Activated naive CD8-positive, alpha-beta T cell treated with anti-CD3 and anti-CD28 coated beads, Interleukin-2, amount 10 ng/mL, durations not matched to agents 7 days and 5 days (primary cell): ENCODE data around the gene UBE3A. TPM values are rescaled to one million over a fixed set of nuclear protein-coding genes. Genes with fewer than 3 reads are reported as not detected.
A peak's percentile ranks its signal among the peaks of the same experiment; 100 is the strongest.

Experiments used
- ATAC-seq: fragments of 150-1000 bp; cut with Tn5 transposase; one replicate; pipeline ENCODE4 v1.10.0; 2021; ENCODE audit warnings: low read depth, moderate library complexity
- POLR2A ChIA-PET: fragments of 350-600 bp; sonication (Branson Sonifier 250); formaldehyde crosslinking; loops from one replicate; lab custom pipeline; 2021; ENCODE audit warnings: antibody characterized with exemption; lab: Charles Lee
- DNase-seq: peaks from one replicate; pipeline ENCODE4 v3.0.0; 2021
- H3K27ac Mint-ChIP-seq: one replicate; pipeline ENCODE4 v1.8.0; 2022; ENCODE audit warnings: mild to moderate bottlenecking, mixed read lengths
- H3K27me3 Mint-ChIP-seq: one replicate; pipeline ENCODE4 v1.8.0; 2022; ENCODE audit warnings: mild to moderate bottlenecking, moderate library complexity, mixed read lengths
- H3K36me3 Mint-ChIP-seq: one replicate; pipeline ENCODE4 v1.8.0; 2021; ENCODE audit warnings: mild to moderate bottlenecking, mixed read lengths
- H3K4me1 Mint-ChIP-seq: one replicate; pipeline ENCODE4 v1.8.0; 2021; ENCODE audit warnings: mixed read lengths
- H3K4me3 Mint-ChIP-seq: one replicate; pipeline ENCODE4 v1.8.0; 2022; ENCODE audit warnings: mild to moderate bottlenecking, moderate library complexity, mixed read lengths
- H3K9me3 Mint-ChIP-seq: one replicate; pipeline ENCODE4 v1.8.0; 2021; ENCODE audit warnings: mixed read lengths
- total RNA-seq, 2 experiments: library from RNA; stranded (reverse); gene quantifications; one replicate each; pipeline ENCODE4 v1.2.3, GENCODE V29; 2021

UBE3A gene
- total RNA-seq, 2 experiments from 2014 or later, result 105 to 115 TPM

DNA sequence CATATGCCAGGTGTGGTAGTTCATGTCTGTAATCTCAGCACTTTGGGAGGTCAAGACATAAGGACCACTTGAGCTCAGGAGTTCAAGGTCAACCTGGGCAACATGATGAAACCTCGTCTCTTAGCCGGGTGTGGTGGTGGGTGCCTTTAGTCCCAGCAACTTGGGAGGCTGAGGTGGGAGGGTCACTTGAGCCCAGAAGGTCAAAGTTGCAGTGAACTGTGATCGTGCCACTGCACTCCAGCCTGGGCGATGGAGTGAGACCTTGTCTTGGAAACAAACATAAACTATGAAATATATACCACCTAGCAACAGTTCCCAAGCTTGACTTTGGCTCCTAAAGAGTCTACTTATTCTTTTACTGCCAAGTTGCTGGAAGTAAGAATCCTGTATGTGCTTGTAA is 30.9 kb downstream of the UBE3A start:
- Mint-ChIP-seq H3K4me1 (peaks cover 5% of the 10 kb centered on the region), H3K9me3 (peaks cover 9% of the 10 kb centered on the region), H3K36me3 (peaks cover 55% of the 10 kb centered on the region), H3K4me3 (no peak overlapping the region), H3K27ac (no peak overlapping the region), H3K27me3 (no peaks in the 10 kb centered on the region)
- DNase-seq, result no peak
- POLR2A ChIA-PET, result no interaction called here
- ATAC-seq, result no peak

DNA sequence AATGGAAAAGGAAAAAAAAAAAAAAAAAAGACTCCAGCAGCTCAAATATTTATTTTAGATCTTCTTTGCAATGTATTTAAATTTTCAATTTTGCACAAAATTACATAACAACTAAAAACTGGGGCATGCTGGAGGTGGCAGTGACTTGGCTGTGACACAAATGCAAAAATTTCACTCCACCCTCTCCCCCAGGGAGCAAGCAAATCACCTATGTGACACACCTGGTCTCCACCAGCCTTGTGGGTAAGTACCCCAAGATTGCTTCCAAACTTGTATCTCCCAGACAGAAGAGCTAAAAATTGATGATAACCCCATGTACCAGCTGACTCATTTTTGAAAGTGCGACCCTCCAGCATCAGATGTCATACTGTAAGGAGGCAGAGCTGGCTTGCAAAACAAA is 32.0 kb downstream of the UBE3A start:
- Mint-ChIP-seq H3K4me3 (no peak overlapping the region), H3K36me3 (peaks cover 63% of the 10 kb centered on the region), H3K4me1 (peaks cover 5% of the 10 kb centered on the region), H3K9me3 (peaks cover 12% of the 10 kb centered on the region), H3K27me3 (no peaks in the 10 kb centered on the region), H3K27ac (peak overlapping the region; percentile 48)
- no peak for DNase-seq
- ATAC-seq, result no peak
- POLR2A ChIA-PET, result no interaction called here

DNA sequence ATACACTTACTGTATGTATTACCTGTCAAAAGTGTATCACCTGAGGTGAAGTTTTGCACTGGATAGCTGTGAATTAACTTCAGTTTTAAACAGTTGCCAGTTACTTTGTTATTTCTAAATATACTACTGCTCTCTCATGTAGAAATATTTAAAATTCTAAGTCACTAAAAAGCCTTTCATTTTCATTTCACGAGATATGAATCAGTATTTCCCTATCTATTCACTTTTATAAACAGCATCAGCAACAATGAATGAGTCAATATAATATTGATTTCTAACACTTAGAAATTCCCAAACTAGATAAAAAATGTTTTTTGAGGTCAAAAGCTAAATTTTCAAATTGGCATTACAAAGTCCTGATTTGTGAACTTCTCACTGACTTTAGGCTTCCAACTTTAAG is 32.6 kb downstream of the UBE3A start:
- no peak for ATAC-seq
- Mint-ChIP-seq H3K4me3 (no peak overlapping the region), H3K27ac (no peak overlapping the region), H3K9me3 (peaks cover 12% of the 10 kb centered on the region), H3K4me1 (peaks cover 5% of the 10 kb centered on the region), H3K27me3 (no peaks in the 10 kb centered on the region), H3K36me3 (peaks cover 66% of the 10 kb centered on the region)
- POLR2A ChIA-PET, result no interaction called here
- no peak for DNase-seq

GRCh38 chr15:25403771-25404170 is 35.1 kb downstream of the UBE3A start:
- Mint-ChIP-seq H3K4me3 (no peak overlapping the region), H3K9me3 (peaks cover 12% of the 10 kb centered on the region), H3K27ac (no peak overlapping the region), H3K27me3 (no peaks in the 10 kb centered on the region), H3K4me1 (peaks cover 6% of the 10 kb centered on the region), H3K36me3 (peaks cover 78% of the 10 kb centered on the region)
- DNase-seq (no peak), ATAC-seq (no peak)
- POLR2A ChIA-PET, result no interaction called here

DNA sequence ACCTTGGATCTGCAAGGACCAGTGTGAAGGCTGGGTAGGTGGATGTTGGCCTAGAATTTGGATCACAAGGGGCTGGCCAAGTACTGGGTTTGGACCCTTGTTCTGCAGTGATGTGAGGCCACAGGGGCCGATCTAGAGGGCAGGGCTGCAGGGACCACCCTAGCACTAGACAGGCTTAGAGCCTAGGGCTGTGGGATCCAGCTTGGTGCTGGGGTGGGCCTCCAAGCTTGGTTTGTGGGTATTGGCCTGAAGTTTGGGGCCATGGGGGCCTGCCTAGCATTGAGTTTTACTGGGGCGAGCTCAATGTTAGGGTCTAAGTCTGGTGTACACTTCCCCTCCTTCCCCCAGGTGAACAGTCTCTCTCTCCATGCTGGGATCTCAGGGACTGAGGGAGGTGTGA is 36.5 kb downstream of the UBE3A start:
- Mint-ChIP-seq H3K4me1 (peaks cover 8% of the 10 kb centered on the region), H3K4me3 (no peak overlapping the region), H3K36me3 (peaks cover 82% of the 10 kb centered on the region), H3K27me3 (no peaks in the 10 kb centered on the region), H3K9me3 (peaks cover 13% of the 10 kb centered on the region), H3K27ac (no peak overlapping the region)
- POLR2A ChIA-PET, result no interaction called here
- ATAC-seq (no peak), DNase-seq (no peak)

DNA sequence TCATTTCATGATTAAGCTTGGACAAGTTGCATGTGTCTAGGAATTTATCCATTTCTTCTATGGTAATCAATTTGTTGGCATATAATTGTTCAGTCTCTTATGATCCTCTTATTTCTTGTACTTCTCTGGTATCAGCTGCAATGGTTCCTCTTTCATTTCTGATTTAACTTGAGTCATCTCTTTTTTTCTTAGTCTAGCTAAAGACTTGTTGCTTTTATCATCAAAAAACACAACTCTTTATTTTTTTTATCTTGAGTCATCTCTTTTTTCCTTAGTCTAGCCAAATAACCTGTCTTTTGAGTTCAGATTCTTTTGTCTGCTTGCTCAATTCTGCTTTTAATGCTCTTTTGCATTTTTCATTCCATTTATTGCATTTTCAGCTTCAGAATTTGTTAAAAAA is 37.3 kb downstream of the UBE3A start:
- peaks cover 7% of the 10 kb centered on the region for H3K4me1 Mint-ChIP-seq
- peaks cover 78% of the 10 kb centered on the region for H3K36me3 Mint-ChIP-seq
- peaks cover 11% of the 10 kb centered on the region for H3K9me3 Mint-ChIP-seq
- no peak overlapping the region for H3K27ac Mint-ChIP-seq
- no peak overlapping the region for H3K4me3 Mint-ChIP-seq
- DNase-seq, result no peak
- no peaks in the 10 kb centered on the region for H3K27me3 Mint-ChIP-seq
- POLR2A ChIA-PET, result no interaction called here
- no peak for ATAC-seq

DNA sequence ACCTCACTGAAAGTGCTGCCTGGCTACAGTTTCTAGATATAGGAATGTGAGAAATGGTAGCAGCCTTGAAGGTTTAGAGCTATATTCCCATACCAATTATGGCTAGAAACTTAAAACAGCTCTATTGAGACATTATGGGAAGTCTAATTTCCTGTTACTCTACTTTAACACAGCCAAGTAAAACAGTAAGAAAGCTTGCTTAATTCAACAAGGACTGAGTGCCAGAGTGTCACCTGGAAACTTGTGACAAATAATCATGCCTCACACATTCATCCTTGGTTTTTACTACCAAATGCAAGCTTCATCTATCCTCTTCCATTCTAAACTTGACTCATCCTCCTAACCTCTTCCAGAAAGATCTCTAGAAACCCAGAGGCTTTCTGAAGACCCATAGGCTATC is 41.7 kb downstream of the UBE3A start:
- H3K4me3 Mint-ChIP-seq, result no peak overlapping the region
- H3K9me3 Mint-ChIP-seq, result peaks cover 2% of the 10 kb centered on the region
- H3K4me1 Mint-ChIP-seq, result peaks cover 9% of the 10 kb centered on the region
- H3K36me3 Mint-ChIP-seq, result peaks cover 56% of the 10 kb centered on the region
- POLR2A ChIA-PET, result no interaction called here
- DNase-seq (no peak), ATAC-seq (no peak)
- no peaks in the 10 kb centered on the region for H3K27me3 Mint-ChIP-seq
- H3K27ac Mint-ChIP-seq, result no peak overlapping the region

- POLR2A ChIA-PET, result no interaction called here
- peaks cover 5% of the 10 kb centered on the region for H3K9me3 Mint-ChIP-seq
- no peak for DNase-seq
- peaks cover 47% of the 10 kb centered on the region for H3K36me3 Mint-ChIP-seq
- no peak for ATAC-seq
- H3K27me3 Mint-ChIP-seq, result no peaks in the 10 kb centered on the region
- H3K4me1 Mint-ChIP-seq, result peaks cover 9% of the 10 kb centered on the region
- no peak overlapping the region for H3K27ac Mint-ChIP-seq
- H3K4me3 Mint-ChIP-seq, result no peak overlapping the region
These were observed 43.9 kb downstream of the UBE3A start for GRCh38 chr15:25394898-25395297.

GRCh38 chr15:25392806-25393205 is 46.0 kb downstream of the UBE3A start:
- DNase-seq (no peak), ATAC-seq (no peak)
- Mint-ChIP-seq H3K4me1 (peaks cover 8% of the 10 kb centered on the region), H3K27ac (no peak overlapping the region), H3K27me3 (no peaks in the 10 kb centered on the region), H3K9me3 (peaks cover 13% of the 10 kb centered on the region), H3K36me3 (peaks cover 51% of the 10 kb centered on the region), H3K4me3 (no peak overlapping the region)
- POLR2A ChIA-PET, result no interaction called here

- POLR2A ChIA-PET, result no interaction called here
- Mint-ChIP-seq H3K9me3 (peaks cover 15% of the 10 kb centered on the region), H3K4me3 (no peak overlapping the region), H3K27ac (no peak overlapping the region), H3K4me1 (peaks cover 5% of the 10 kb centered on the region), H3K27me3 (no peaks in the 10 kb centered on the region), H3K36me3 (peaks cover 51% of the 10 kb centered on the region)
- DNase-seq (no peak), ATAC-seq (no peak)
These were observed 46.7 kb downstream of the UBE3A start for GRCh38 chr15:25391971-25392721.

DNA sequence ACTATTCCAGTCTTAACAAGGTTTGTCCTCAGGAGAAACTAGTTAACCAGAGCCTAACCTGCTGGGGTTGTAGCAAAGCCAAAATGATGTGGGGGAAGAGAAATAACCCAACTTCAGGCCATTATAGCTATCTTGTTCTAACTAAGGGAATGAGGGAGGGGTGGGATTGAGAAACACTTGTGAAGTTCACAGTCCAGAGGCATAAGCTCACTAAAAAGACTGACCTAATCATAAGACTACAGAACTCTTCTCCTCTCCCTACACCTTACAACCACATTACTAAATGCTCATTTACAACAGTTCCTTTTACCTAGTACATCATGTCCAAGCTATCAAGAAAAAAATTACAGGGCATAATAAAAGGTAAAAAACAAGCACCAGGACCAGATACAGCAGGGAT is 52.8 kb downstream of the UBE3A start:
- Mint-ChIP-seq H3K4me3 (no peak overlapping the region), H3K27me3 (no peaks in the 10 kb centered on the region), H3K36me3 (peaks cover 77% of the 10 kb centered on the region), H3K4me1 (peaks cover 1% of the 10 kb centered on the region), H3K27ac (no peak overlapping the region), H3K9me3 (peaks cover 28% of the 10 kb centered on the region)
- POLR2A ChIA-PET, result no interaction called here
- ATAC-seq, result no peak
- no peak for DNase-seq

DNA sequence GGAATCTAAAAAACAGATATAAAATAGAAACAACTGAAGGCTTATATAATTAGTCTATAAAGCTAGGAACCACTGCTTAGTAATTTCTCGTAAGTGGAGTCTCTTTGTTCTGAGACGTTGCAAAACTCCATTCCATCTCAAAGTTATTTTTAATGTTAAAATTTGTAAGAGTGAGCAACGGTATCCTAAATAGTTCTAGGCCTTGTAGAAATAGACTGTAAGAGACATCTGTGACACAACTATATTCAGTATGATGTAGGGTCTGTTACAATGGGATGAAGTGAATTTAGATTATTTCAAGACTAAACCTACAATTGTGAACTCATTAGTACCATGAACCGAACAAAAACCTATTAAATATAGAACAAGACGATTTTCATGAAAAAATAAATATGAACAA is 57.2 kb downstream of the UBE3A start:
- H3K27ac Mint-ChIP-seq, result no peak overlapping the region
- H3K27me3 Mint-ChIP-seq, result no peaks in the 10 kb centered on the region
- peaks cover 74% of the 10 kb centered on the region for H3K36me3 Mint-ChIP-seq
- H3K4me3 Mint-ChIP-seq, result no peak overlapping the region
- DNase-seq, result no peak
- H3K4me1 Mint-ChIP-seq, result no peaks in the 10 kb centered on the region
- H3K9me3 Mint-ChIP-seq, result peaks cover 16% of the 10 kb centered on the region
- no peak for ATAC-seq
- POLR2A ChIA-PET, result no interaction called here

- H3K27ac Mint-ChIP-seq, result no peak overlapping the region
- H3K9me3 Mint-ChIP-seq, result peaks cover 7% of the 10 kb centered on the region
- no peaks in the 10 kb centered on the region for H3K4me1 Mint-ChIP-seq
- no peaks in the 10 kb centered on the region for H3K27me3 Mint-ChIP-seq
- no peak for DNase-seq
- POLR2A ChIA-PET, result no interaction called here
- no peak for ATAC-seq
- H3K4me3 Mint-ChIP-seq, result no peak overlapping the region
- H3K36me3 Mint-ChIP-seq, result peaks cover 74% of the 10 kb centered on the region
These were observed 60.3 kb downstream of the UBE3A start for GRCh38 chr15:25378501-25378901.

GRCh38 chr15:25375557-25375956 is 63.3 kb downstream of the UBE3A start:
- Mint-ChIP-seq H3K27me3 (no peaks in the 10 kb centered on the region), H3K9me3 (peaks cover 6% of the 10 kb centered on the region), H3K4me3 (no peak overlapping the region), H3K4me1 (no peaks in the 10 kb centered on the region), H3K27ac (no peak overlapping the region), H3K36me3 (peaks cover 77% of the 10 kb centered on the region)
- DNase-seq (no peak), ATAC-seq (no peak)
- POLR2A ChIA-PET, result no interaction called here
